GM23338 (cell line): Measurements from ENCODE around the gene GRHL3. TPM values are rescaled to one million over a fixed set of nuclear protein-coding genes. Genes with fewer than 3 reads are reported as not detected.

ENCODE experiments used
- ATAC-seq: fragments of 200-7000 bp; cut with Tn5 transposase; 3 replicates; pipeline ENCODE4 v1.9.1; 2020
- DNase-seq: peaks from one replicate; pipeline ENCODE4 v3.0.0-alpha.2; 2015; ENCODE audit warnings: low spot score
- H2AFZ ChIP-seq: fragments of 200-600 bp; sonication (generic); 2 replicates; pipeline ENCODE4 v1.8.0; 2016; ENCODE audit warnings: antibody characterized with exemption, mild to moderate bottlenecking, moderate library complexity
- H3F3A ChIP-seq: fragments of 200-600 bp; sonication (generic); replicated peaks from 2 replicates; pipeline ENCODE4 v1.8.0; 2017; ENCODE audit warnings: antibody characterized with exemption, mixed run types, low read depth
- H3K27ac ChIP-seq: fragments of 200-600 bp; sonication (generic); 2 replicates; pipeline ENCODE4 v1.6.1; 2016; ENCODE audit warnings: low read depth
- H3K27me3 ChIP-seq: fragments of 200-600 bp; sonication (generic); 2 replicates; pipeline ENCODE4 v1.8.0; 2016; ENCODE audit warnings: mild to moderate bottlenecking, mixed run types, moderate library complexity; ENCODE audit not compliant: insufficient read depth
- H3K36me3 ChIP-seq: fragments of 200-600 bp; sonication (generic); 2 replicates; pipeline ENCODE4 v1.8.0; 2016; ENCODE audit warnings: mild to moderate bottlenecking; ENCODE audit not compliant: insufficient read depth
- H3K4me1 ChIP-seq: fragments of 200-600 bp; sonication (generic); 2 replicates; pipeline ENCODE4 v1.8.0; 2016; ENCODE audit warnings: mild to moderate bottlenecking, moderate library complexity; ENCODE audit not compliant: insufficient read depth
- H3K4me2 ChIP-seq: fragments of 200-600 bp; sonication (generic); 2 replicates; pipeline ENCODE4 v1.7.1; 2017; ENCODE audit warnings: mixed run types
- H3K4me3 ChIP-seq: fragments of 200-600 bp; sonication (generic); 2 replicates; pipeline ENCODE4 v1.6.1; 2016; ENCODE audit warnings: mixed run types
- H3K79me2 ChIP-seq: fragments of 200-600 bp; sonication (generic); replicated peaks from 2 replicates; pipeline ENCODE4 v1.8.0; 2017; ENCODE audit warnings: mild to moderate bottlenecking; ENCODE audit not compliant: insufficient read depth
- H3K9me2 ChIP-seq: fragments of 200-600 bp; sonication (generic); 2 replicates; pipeline ENCODE4 v1.8.0; 2017; ENCODE audit not compliant: insufficient read depth
- H4K20me1 ChIP-seq: fragments of 200-600 bp; sonication (generic); replicated peaks from 2 replicates; pipeline ENCODE4 v1.8.0; 2017; ENCODE audit warnings: mild to moderate bottlenecking; ENCODE audit not compliant: insufficient read depth
- H3K27ac Mint-ChIP-seq: 2 replicates; pipeline ENCODE4 v1.8.0; 2020; ENCODE audit warnings: inconsistent platforms, mild to moderate bottlenecking, moderate library complexity, mixed read lengths
- H3K27me3 Mint-ChIP-seq: 3 replicates; pipeline ENCODE4 v1.8.0; 2022; ENCODE audit warnings: low read depth, mild to moderate bottlenecking, moderate library complexity, mixed read lengths, inconsistent platforms; ENCODE audit not compliant: insufficient read depth, poor library complexity
- H3K36me3 Mint-ChIP-seq: 3 replicates; pipeline ENCODE4 v1.8.0; 2021; ENCODE audit warnings: low read depth, mild to moderate bottlenecking, inconsistent platforms, moderate library complexity, mixed read lengths
- H3K4me1 Mint-ChIP-seq: 3 replicates; pipeline ENCODE4 v1.8.0; 2020; ENCODE audit warnings: mild to moderate bottlenecking, inconsistent platforms, mixed read lengths
- H3K4me3 Mint-ChIP-seq: 3 replicates; pipeline ENCODE4 v1.8.0; 2021; ENCODE audit warnings: moderate library complexity, mild to moderate bottlenecking, inconsistent platforms, mixed read lengths
- H3K9me3 Mint-ChIP-seq: 3 replicates; pipeline ENCODE4 v1.8.0; 2020; ENCODE audit warnings: moderate library complexity, mild to moderate bottlenecking, inconsistent platforms, mixed read lengths
- CTCF ChIP-seq, 2 experiments: fragments of 200-600 bp in 1 of 2; sonication (generic) in 1 of 2; conservative IDR thresholded peaks; 2 replicates each; pipeline versions ENCODE4 v1.5.1 to v1.6.1; 2016 to 2017; ENCODE audit warnings: antibody characterized with exemption in 2 of 2, low read depth in 2 of 2, mild to moderate bottlenecking in 2 of 2, moderate library complexity in 1 of 2
- EZH2phosphoT487 ChIP-seq: fragments of 200-600 bp; sonication (generic); IDR thresholded peaks from one replicate; pipeline ENCODE4 v1.8.1; 2018; ENCODE audit warnings: antibody characterized with exemption; ENCODE audit not compliant: unreplicated experiment
- JUNB ChIP-seq: IDR thresholded peaks from one replicate; pipeline ENCODE4 v1.6.1; 2016; ENCODE audit warnings: antibody characterized with exemption; ENCODE audit not compliant: unreplicated experiment
- NANOG ChIP-seq: IDR thresholded peaks from 2 replicates; pipeline ENCODE4 v1.6.1; 2016; ENCODE audit warnings: antibody characterized with exemption, borderline replicate concordance
- POLR2AphosphoS5 ChIP-seq: IDR thresholded peaks from 2 replicates; pipeline ENCODE4 v1.6.1; 2016; ENCODE audit warnings: antibody characterized with exemption, low read depth
- ZNF114 ChIP-seq: fragments of 250-450 bp; sonication (Bioruptor Pico); IDR thresholded peaks from 2 replicates; pipeline ENCODE4 v1.5.0; 2020; ENCODE audit warnings: mild to moderate bottlenecking, moderate library complexity
- polyA plus RNA-seq: library from polyadenylated mRNA; unstranded; fragments of >200 nt; fragmentation: Nextera tagmentation; extraction: Ambion mirVana; gene quantifications from 2 replicates; pipeline ENCODE4 v1.2.1, GENCODE V29; 2016
- total RNA-seq: library from RNA; depleted of rRNA; stranded (reverse); fragments of >200 nt; shearing (Covaris generic); gene quantifications from 2 replicates; pipeline ENCODE4 v1.2.3, GENCODE V29; 2014
- TF ChIP-seq, protein P1 (sequence below): fragments of 250-450 bp; sonication (Bioruptor Pico); IDR thresholded peaks from 2 replicates; pipeline ENCODE4 v1.5.0; 2020; ENCODE audit warnings: mild to moderate bottlenecking, moderate library complexity
- TF ChIP-seq, protein P2 (sequence below): IDR thresholded peaks from one replicate; pipeline ENCODE4 v1.6.1; 2018; ENCODE audit warnings: antibody characterized with exemption; ENCODE audit not compliant: unreplicated experiment

The GRHL3 gene
- total and polyA plus RNA-seq, 2 experiments from 2014 or later, result 0.78 to 1.1 TPM

DNA sequence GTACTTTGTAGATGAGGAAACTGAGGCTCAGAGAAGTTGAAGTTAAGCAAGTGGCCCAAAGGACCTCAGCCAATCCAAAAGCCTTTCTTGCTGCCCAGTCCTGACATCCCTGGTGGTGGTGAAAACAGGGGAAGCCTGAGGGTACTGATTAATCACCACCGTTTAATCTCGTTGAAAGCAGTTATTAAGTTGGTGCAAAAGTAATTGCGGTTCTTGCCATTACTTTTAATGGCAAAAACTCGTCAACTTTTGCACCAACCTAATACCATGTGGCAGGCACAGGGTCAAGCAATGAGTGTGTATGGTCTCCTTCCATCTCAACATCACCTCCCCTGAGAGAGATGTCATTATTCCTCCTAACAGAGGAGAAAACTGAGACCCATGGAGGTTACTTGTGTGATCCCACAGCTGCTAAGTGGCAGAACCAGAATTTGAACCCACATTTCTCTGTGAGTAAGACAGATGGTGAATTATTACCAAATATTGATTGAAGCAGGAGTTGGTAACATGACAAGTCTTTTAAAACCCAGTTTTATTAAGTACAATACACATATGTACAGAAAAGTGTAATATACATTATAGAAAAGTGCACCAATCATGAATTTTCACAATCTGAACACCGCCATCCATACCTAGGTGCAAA lies 39.4 kb upstream of the GRHL3 start:
- no peaks in the 10 kb centered on the region; the same call in 2 of the 3 replicates for H3K9me3 Mint-ChIP-seq
- TF ChIP-seq JUNB, result no peak
- TF ChIP-seq, protein P1, sequence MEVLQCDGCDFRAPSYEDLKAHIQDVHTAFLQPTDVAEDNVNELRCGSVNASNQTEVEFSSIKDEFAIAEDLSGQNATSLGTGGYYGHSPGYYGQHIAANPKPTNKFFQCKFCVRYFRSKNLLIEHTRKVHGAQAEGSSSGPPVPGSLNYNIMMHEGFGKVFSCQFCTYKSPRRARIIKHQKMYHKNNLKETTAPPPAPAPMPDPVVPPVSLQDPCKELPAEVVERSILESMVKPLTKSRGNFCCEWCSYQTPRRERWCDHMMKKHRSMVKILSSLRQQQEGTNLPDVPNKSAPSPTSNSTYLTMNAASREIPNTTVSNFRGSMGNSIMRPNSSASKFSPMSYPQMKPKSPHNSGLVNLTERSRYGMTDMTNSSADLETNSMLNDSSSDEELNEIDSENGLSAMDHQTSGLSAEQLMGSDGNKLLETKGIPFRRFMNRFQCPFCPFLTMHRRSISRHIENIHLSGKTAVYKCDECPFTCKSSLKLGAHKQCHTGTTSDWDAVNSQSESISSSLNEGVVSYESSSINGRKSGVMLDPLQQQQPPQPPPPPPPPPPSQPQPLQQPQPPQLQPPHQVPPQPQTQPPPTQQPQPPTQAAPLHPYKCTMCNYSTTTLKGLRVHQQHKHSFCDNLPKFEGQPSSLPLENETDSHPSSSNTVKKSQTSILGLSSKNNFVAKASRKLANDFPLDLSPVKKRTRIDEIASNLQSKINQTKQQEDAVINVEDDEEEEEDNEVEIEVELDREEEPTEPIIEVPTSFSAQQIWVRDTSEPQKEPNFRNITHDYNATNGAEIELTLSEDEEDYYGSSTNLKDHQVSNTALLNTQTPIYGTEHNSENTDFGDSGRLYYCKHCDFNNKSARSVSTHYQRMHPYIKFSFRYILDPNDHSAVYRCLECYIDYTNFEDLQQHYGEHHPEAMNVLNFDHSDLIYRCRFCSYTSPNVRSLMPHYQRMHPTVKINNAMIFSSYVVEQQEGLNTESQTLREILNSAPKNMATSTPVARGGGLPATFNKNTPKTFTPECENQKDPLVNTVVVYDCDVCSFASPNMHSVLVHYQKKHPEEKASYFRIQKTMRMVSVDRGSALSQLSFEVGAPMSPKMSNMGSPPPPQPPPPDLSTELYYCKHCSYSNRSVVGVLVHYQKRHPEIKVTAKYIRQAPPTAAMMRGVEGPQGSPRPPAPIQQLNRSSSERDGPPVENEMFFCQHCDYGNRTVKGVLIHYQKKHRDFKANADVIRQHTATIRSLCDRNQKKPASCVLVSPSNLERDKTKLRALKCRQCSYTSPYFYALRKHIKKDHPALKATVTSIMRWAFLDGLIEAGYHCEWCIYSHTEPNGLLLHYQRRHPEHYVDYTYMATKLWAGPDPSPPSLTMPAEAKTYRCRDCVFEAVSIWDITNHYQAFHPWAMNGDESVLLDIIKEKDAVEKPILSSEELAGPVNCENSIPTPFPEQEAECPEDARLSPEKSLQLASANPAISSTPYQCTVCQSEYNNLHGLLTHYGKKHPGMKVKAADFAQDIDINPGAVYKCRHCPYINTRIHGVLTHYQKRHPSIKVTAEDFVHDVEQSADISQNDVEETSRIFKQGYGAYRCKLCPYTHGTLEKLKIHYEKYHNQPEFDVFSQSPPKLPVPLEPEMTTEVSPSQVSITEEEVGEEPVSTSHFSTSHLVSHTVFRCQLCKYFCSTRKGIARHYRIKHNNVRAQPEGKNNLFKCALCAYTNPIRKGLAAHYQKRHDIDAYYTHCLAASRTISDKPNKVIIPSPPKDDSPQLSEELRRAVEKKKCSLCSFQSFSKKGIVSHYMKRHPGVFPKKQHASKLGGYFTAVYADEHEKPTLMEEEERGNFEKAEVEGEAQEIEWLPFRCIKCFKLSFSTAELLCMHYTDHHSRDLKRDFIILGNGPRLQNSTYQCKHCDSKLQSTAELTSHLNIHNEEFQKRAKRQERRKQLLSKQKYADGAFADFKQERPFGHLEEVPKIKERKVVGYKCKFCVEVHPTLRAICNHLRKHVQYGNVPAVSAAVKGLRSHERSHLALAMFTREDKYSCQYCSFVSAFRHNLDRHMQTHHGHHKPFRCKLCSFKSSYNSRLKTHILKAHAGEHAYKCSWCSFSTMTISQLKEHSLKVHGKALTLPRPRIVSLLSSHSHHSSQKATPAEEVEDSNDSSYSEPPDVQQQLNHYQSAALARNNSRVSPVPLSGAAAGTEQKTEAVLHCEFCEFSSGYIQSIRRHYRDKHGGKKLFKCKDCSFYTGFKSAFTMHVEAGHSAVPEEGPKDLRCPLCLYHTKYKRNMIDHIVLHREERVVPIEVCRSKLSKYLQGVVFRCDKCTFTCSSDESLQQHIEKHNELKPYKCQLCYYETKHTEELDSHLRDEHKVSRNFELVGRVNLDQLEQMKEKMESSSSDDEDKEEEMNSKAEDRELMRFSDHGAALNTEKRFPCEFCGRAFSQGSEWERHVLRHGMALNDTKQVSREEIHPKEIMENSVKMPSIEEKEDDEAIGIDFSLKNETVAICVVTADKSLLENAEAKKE (CRISPR knock-in tag), result no peak
- TF ChIP-seq NANOG, result no peak
- no peak for TF ChIP-seq CTCF (conservative IDR thresholded peaks at IDR 0.05; ENCODE audit: low read depth in 2 of 2)
- no peak for TF ChIP-seq POLR2AphosphoS5
- TF ChIP-seq ZNF114, result no peak
- TF ChIP-seq, protein P2, sequence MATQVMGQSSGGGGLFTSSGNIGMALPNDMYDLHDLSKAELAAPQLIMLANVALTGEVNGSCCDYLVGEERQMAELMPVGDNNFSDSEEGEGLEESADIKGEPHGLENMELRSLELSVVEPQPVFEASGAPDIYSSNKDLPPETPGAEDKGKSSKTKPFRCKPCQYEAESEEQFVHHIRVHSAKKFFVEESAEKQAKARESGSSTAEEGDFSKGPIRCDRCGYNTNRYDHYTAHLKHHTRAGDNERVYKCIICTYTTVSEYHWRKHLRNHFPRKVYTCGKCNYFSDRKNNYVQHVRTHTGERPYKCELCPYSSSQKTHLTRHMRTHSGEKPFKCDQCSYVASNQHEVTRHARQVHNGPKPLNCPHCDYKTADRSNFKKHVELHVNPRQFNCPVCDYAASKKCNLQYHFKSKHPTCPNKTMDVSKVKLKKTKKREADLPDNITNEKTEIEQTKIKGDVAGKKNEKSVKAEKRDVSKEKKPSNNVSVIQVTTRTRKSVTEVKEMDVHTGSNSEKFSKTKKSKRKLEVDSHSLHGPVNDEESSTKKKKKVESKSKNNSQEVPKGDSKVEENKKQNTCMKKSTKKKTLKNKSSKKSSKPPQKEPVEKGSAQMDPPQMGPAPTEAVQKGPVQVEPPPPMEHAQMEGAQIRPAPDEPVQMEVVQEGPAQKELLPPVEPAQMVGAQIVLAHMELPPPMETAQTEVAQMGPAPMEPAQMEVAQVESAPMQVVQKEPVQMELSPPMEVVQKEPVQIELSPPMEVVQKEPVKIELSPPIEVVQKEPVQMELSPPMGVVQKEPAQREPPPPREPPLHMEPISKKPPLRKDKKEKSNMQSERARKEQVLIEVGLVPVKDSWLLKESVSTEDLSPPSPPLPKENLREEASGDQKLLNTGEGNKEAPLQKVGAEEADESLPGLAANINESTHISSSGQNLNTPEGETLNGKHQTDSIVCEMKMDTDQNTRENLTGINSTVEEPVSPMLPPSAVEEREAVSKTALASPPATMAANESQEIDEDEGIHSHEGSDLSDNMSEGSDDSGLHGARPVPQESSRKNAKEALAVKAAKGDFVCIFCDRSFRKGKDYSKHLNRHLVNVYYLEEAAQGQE, result no peak
- no peak for TF ChIP-seq EZH2phosphoT487
- Histone ChIP-seq H3K79me2 (no peaks in the 10 kb centered on the region), H3K36me3 (no peaks in the 10 kb centered on the region), H3K27ac (no peak overlapping the region), H3K4me1 (no peaks in the 10 kb centered on the region), H3K4me2 (no peak overlapping the region), H2AFZ (no peak overlapping the region), H3K4me3 (no peak overlapping the region), H3K9me2 (no peaks in the 10 kb centered on the region), H3F3A (no peaks in the 10 kb centered on the region), H4K20me1 (no peaks in the 10 kb centered on the region), H3K27me3 (no peaks in the 10 kb centered on the region)
- H3K27ac Mint-ChIP-seq, result no peak overlapping the region
- no peaks in the 10 kb centered on the region for H3K4me1 Mint-ChIP-seq
- DNase-seq, result no peak
- H3K36me3 Mint-ChIP-seq, result no peaks in the 10 kb centered on the region
- no peak overlapping the region for H3K4me3 Mint-ChIP-seq
- ATAC-seq, result no peak
- peaks cover 1% of the 10 kb centered on the region for H3K27me3 Mint-ChIP-seq
